Fibroblast of lung (primary cell): ENCODE data around the gene UBE2S. TPM values are rescaled to one million over a fixed set of nuclear protein-coding genes. Genes with fewer than 3 reads are reported as not detected.

Experiments used
- DNase-seq, 2 donors: peaks; one replicate each; pipeline versions ENCODE4 v3.0.0 to v3.0.0-alpha.2; 2010; ENCODE audit warnings: low read depth in 2 of 2
- H2AFZ ChIP-seq: 2 replicates; pipeline ENCODE4 v1.5.1; 2012; ENCODE audit warnings: low read length, control low read depth, inconsistent platforms
- H3K27ac ChIP-seq: 2 replicates; pipeline ENCODE4 v1.5.1; 2011; ENCODE audit warnings: low read length, control low read depth; ENCODE audit not compliant: insufficient read depth
- H3K27me3 ChIP-seq: 2 replicates; pipeline ENCODE4 v1.5.1; 2011; ENCODE audit warnings: mild to moderate bottlenecking, low read length; ENCODE audit not compliant: control insufficient read depth, insufficient read depth
- H3K36me3 ChIP-seq: 2 replicates; pipeline ENCODE4 v1.5.1; 2011; ENCODE audit warnings: low read length; ENCODE audit not compliant: control insufficient read depth, insufficient read depth
- H3K4me1 ChIP-seq: 2 replicates; pipeline ENCODE4 v1.5.1; 2011; ENCODE audit warnings: low read length; ENCODE audit not compliant: control insufficient read depth, insufficient read depth; ENCODE audit errors: extremely low read depth
- H3K4me2 ChIP-seq: 2 replicates; pipeline ENCODE4 v1.5.1; 2011; ENCODE audit warnings: low read length, control low read depth; ENCODE audit not compliant: insufficient read depth; ENCODE audit errors: extremely low read depth
- H3K4me3 ChIP-seq, 4 experiments: fragments of 200-600 bp in 1 of 4; sonication (generic) in 1 of 4; replicated peaks in 1 of 4; 2 replicates each; pipeline ENCODE4 v1.5.1; 2011 to 2016; ENCODE audit warnings: low read length in 4 of 4, low read depth in 3 of 4, mild to moderate bottlenecking in 3 of 4, control low read depth in 2 of 4, inconsistent platforms in 1 of 4, mixed read lengths in 1 of 4; ENCODE audit not compliant: insufficient read depth in 1 of 4; ENCODE audit errors: control extremely low read depth in 1 of 4
- H3K79me2 ChIP-seq: 2 replicates; pipeline ENCODE4 v1.5.1; 2012; ENCODE audit warnings: mild to moderate bottlenecking, low read length, inconsistent platforms; ENCODE audit not compliant: control insufficient read depth, insufficient read depth
- H3K9ac ChIP-seq: 2 replicates; pipeline ENCODE4 v1.5.1; 2011; ENCODE audit warnings: mild to moderate bottlenecking, low read length, control low read depth; ENCODE audit not compliant: insufficient read depth
- H3K9me3 ChIP-seq: 2 replicates; pipeline ENCODE4 v1.5.1; 2012; ENCODE audit warnings: low read depth, low read length; ENCODE audit not compliant: control insufficient read depth, insufficient read depth
- H4K20me1 ChIP-seq: 2 replicates; pipeline ENCODE4 v1.5.1; 2011; ENCODE audit warnings: low read length; ENCODE audit not compliant: control insufficient read depth, insufficient read depth; ENCODE audit errors: extremely low read depth
- CTCF ChIP-seq, 2 donors: IDR thresholded peaks in 1 of 2; conservative IDR thresholded peaks in 1 of 2; 1 replicate in 1 of 2; 2 replicates in 1 of 2; pipeline ENCODE4 v1.5.1; 2011 to 2012; ENCODE audit warnings: low read length in 2 of 2, control low read depth in 1 of 2, inconsistent platforms in 1 of 2, low read depth in 1 of 2, mild to moderate bottlenecking in 1 of 2
- EZH2 ChIP-seq: IDR thresholded peaks from 2 replicates; pipeline ENCODE4 v1.5.1; 2012; ENCODE audit warnings: low read length, control low read depth, mild to moderate bottlenecking; ENCODE audit errors: missing control alignments
- polyA plus RNA-seq, 2 donors: library from polyadenylated mRNA; depleted of rRNA in 1 of 2; stranded (reverse) in 1 of 2; unstranded in 1 of 2; fragments of >200 nt; gene quantifications; 2 replicates each; pipeline ENCODE4 v1.2.1, GENCODE V29; 2011 to 2012; ENCODE audit warnings: missing spikeins in 1 of 2
- total RNA-seq: library from RNA; depleted of rRNA; stranded (reverse); fragments of >200 nt; gene quantifications from 2 replicates; pipeline ENCODE4 v1.2.1, GENCODE V29; 2014

Gene UBE2S
- total and polyA plus RNA-seq, 2 donors (not counting 1 experiment from before 2014, with no cell fraction given), result 25.4 to 41.0 TPM

GRCh38 chr19:55447421-55448174 lies 40.0 kb upstream of the UBE2S start:
- peaks cover 40% of the 10 kb centered on the region for H3K27me3 ChIP-seq
- no peaks in the 10 kb centered on the region for H3K9me3 ChIP-seq
- peak in 1 of 2 donors; percentile 20 for DNase-seq
- H2AFZ ChIP-seq, result no peak overlapping the region
- H3K9ac ChIP-seq, result no peak overlapping the region
- H3K79me2 ChIP-seq, result no peaks in the 10 kb centered on the region
- no peaks in the 10 kb centered on the region for H3K36me3 ChIP-seq
- no peak overlapping the region for H3K27ac ChIP-seq
- TF ChIP-seq CTCF (conservative IDR thresholded peaks at IDR 0.05 in 1 of 2, IDR thresholded peaks at IDR 0.05 in 1 of 2; ENCODE audit: low read depth in 1 of 2, low read length in 2 of 2), result no peak
- TF ChIP-seq EZH2, result no peak
- no peak overlapping the region for H3K4me3 ChIP-seq
- H3K4me2 ChIP-seq, result no peak overlapping the region
- H4K20me1 ChIP-seq, result no peaks in the 10 kb centered on the region
- no peaks in the 10 kb centered on the region for H3K4me1 ChIP-seq

- H3K4me2 ChIP-seq, result no peak overlapping the region
- no peaks in the 10 kb centered on the region for H3K36me3 ChIP-seq
- no peak overlapping the region for H3K4me3 ChIP-seq
- DNase-seq, result no peak
- no peaks in the 10 kb centered on the region for H3K4me1 ChIP-seq
- no peak overlapping the region for H3K9ac ChIP-seq
- H3K27me3 ChIP-seq, result peaks cover 40% of the 10 kb centered on the region
- no peaks in the 10 kb centered on the region for H4K20me1 ChIP-seq
- TF ChIP-seq EZH2 (no peak), CTCF (conservative IDR thresholded peaks at IDR 0.05 in 1 of 2, IDR thresholded peaks at IDR 0.05 in 1 of 2; ENCODE audit: low read depth in 1 of 2, low read length in 2 of 2) (no peak)
- no peaks in the 10 kb centered on the region for H3K79me2 ChIP-seq
- H3K9me3 ChIP-seq, result no peaks in the 10 kb centered on the region
- no peak overlapping the region for H3K27ac ChIP-seq
- H2AFZ ChIP-seq, result no peak overlapping the region
Measured at GRCh38 chr19:55446060-55446459, 38.5 kb upstream of the UBE2S start.

GRCh38 chr19:55444646-55445045 lies 37.1 kb upstream of the UBE2S start:
- no peak overlapping the region for H2AFZ ChIP-seq
- no peak overlapping the region for H3K9ac ChIP-seq
- no peaks in the 10 kb centered on the region for H3K36me3 ChIP-seq
- no peaks in the 10 kb centered on the region for H3K9me3 ChIP-seq
- no peak overlapping the region for H3K4me2 ChIP-seq
- TF ChIP-seq EZH2, result no peak
- no peak for TF ChIP-seq CTCF (conservative IDR thresholded peaks at IDR 0.05 in 1 of 2, IDR thresholded peaks at IDR 0.05 in 1 of 2; ENCODE audit: low read depth in 1 of 2, low read length in 2 of 2)
- no peaks in the 10 kb centered on the region for H4K20me1 ChIP-seq
- no peaks in the 10 kb centered on the region for H3K4me1 ChIP-seq
- H3K27ac ChIP-seq, result no peak overlapping the region
- no peak for DNase-seq
- no peak overlapping the region for H3K4me3 ChIP-seq
- peaks cover 44% of the 10 kb centered on the region for H3K27me3 ChIP-seq
- no peaks in the 10 kb centered on the region for H3K79me2 ChIP-seq
